IMR-90 (cell line): ENCODE results near the gene THSD7B. TPM values are rescaled to one million over a fixed set of nuclear protein-coding genes. Genes with fewer than 3 reads are reported as not detected.

Experiments
- ATAC-seq: fragments of 200-7000 bp; cut with Tn5 transposase; 2 replicates; pipeline ENCODE4 v1.9.1; 2020; ENCODE audit warnings: low read depth, mild to moderate bottlenecking, moderate library complexity
- BruUV-seq: library from RNA; stranded (reverse); fragments of 400-500 nt; replicated peaks from 2 replicates; lab custom pipeline; 2021; lab: Mats Ljungman, UMichigan
- CTCF ChIA-PET: fragments of 300-600 bp; formaldehyde crosslinking; extraction: SDS; loops from one replicate; lab custom pipeline; 2021; ENCODE audit warnings: antibody characterized with exemption; lab: Yijun Ruan, JAX
- POLR2A ChIA-PET: fragments of 300-600 bp; sonication (Branson Sonifier 250); formaldehyde crosslinking; loops from one replicate; lab custom pipeline; 2022; ENCODE audit warnings: antibody characterized with exemption; ENCODE audit not compliant: unreplicated experiment; lab: Charles Lee
- DNase-seq: peaks from one replicate; pipeline ENCODE4 v3.0.0; 2013
- H2AFZ ChIP-seq: replicated peaks from 2 replicates; pipeline ENCODE3; 2013; ENCODE audit warnings: low read length, mild to moderate bottlenecking; ENCODE audit not compliant: poor library complexity
- H2AK5ac ChIP-seq: 2 replicates; pipeline ENCODE4 v1.6.1; 2013; ENCODE audit warnings: low read depth, low read length, inconsistent platforms
- H2AK9ac ChIP-seq: replicated peaks from 2 replicates; pipeline ENCODE3; 2013; ENCODE audit warnings: mild to moderate bottlenecking, low read depth, low read length, moderate library complexity; ENCODE audit not compliant: poor library complexity
- H2BK120ac ChIP-seq: 2 replicates; pipeline ENCODE4 v1.6.1; 2013; ENCODE audit warnings: low read depth, low read length, inconsistent platforms
- H2BK15ac ChIP-seq: 3 replicates; pipeline ENCODE4 v1.6.1; 2013; ENCODE audit warnings: low read depth, low read length, inconsistent platforms
- H2BK20ac ChIP-seq: 2 replicates; pipeline ENCODE4 v1.6.1; 2013; ENCODE audit warnings: low read depth, mild to moderate bottlenecking, inconsistent platforms, low read length, moderate library complexity
- H2BK5ac ChIP-seq: 2 replicates; pipeline ENCODE4 v1.6.1; 2013; ENCODE audit warnings: mild to moderate bottlenecking, low read depth, low read length, inconsistent platforms; ENCODE audit not compliant: poor library complexity, severe bottlenecking
- H3K14ac ChIP-seq: replicated peaks from 2 replicates; pipeline ENCODE4 v1.6.1; 2013; ENCODE audit warnings: low read depth, low read length, inconsistent platforms
- H3K18ac ChIP-seq: 2 replicates; pipeline ENCODE4 v1.6.1; 2013; ENCODE audit warnings: low read depth, low read length, control low read depth
- H3K23ac ChIP-seq: 2 replicates; pipeline ENCODE4 v1.6.1; 2013; ENCODE audit warnings: low read depth, low read length, inconsistent platforms
- H3K27ac ChIP-seq: 2 replicates; pipeline ENCODE4 v1.5.1; 2013; ENCODE audit warnings: mild to moderate bottlenecking, control low read depth, low read length; ENCODE audit not compliant: insufficient read depth
- H3K27me3 ChIP-seq: 2 replicates; pipeline ENCODE4 v1.6.1; 2013; ENCODE audit warnings: low read length; ENCODE audit not compliant: control insufficient read depth, insufficient read depth
- H3K36me3 ChIP-seq: 2 replicates; pipeline ENCODE4 v1.6.1; 2013; ENCODE audit warnings: low read length, mixed read lengths; ENCODE audit not compliant: control insufficient read depth, insufficient read depth
- H3K4ac ChIP-seq: 2 replicates; pipeline ENCODE4 v1.6.1; 2013; ENCODE audit warnings: low read depth, low read length, inconsistent platforms
- H3K4me1 ChIP-seq: 2 replicates; pipeline ENCODE4 v1.6.1; 2013; ENCODE audit warnings: low read length, mixed read lengths; ENCODE audit not compliant: control insufficient read depth, insufficient read depth
- H3K4me2 ChIP-seq: 2 replicates; pipeline ENCODE4 v1.6.1; 2013; ENCODE audit warnings: low read depth, mild to moderate bottlenecking, control low read depth, low read length, moderate library complexity
- H3K4me3 ChIP-seq: 2 replicates; pipeline ENCODE4 v1.5.1; 2013; ENCODE audit warnings: low read depth, mild to moderate bottlenecking, control low read depth, low read length, moderate library complexity; ENCODE audit not compliant: insufficient read depth
- H3K56ac ChIP-seq: 2 replicates; pipeline ENCODE4 v1.6.1; 2013; ENCODE audit warnings: low read length, inconsistent platforms; ENCODE audit not compliant: insufficient read depth; ENCODE audit errors: extremely low read depth
- H3K79me1 ChIP-seq, 2 experiments: 2 replicates each; pipeline ENCODE4 v1.6.1; 2013; ENCODE audit warnings: low read length in 2 of 2, inconsistent platforms in 1 of 2, low read depth in 1 of 2
- H3K9ac ChIP-seq: 2 replicates; pipeline ENCODE4 v1.6.1; 2013; ENCODE audit warnings: low read depth, low read length, control low read depth
- H3K9me1 ChIP-seq: 2 replicates; pipeline ENCODE4 v1.6.1; 2013; ENCODE audit warnings: low read length, inconsistent platforms; ENCODE audit not compliant: insufficient read depth
- H3K9me3 ChIP-seq: 2 replicates; pipeline ENCODE4 v1.6.1; 2013; ENCODE audit warnings: low read length; ENCODE audit not compliant: control insufficient read depth, insufficient read depth
- H4K20me1 ChIP-seq: 2 replicates; pipeline ENCODE4 v1.6.1; 2013; ENCODE audit warnings: low read length, inconsistent platforms; ENCODE audit not compliant: insufficient read depth
- H4K5ac ChIP-seq: 2 replicates; pipeline ENCODE4 v1.6.1; 2013; ENCODE audit warnings: mild to moderate bottlenecking, low read depth, low read length, control low read depth
- H4K8ac ChIP-seq, 2 experiments: 2 replicates each; pipeline ENCODE4 v1.6.1; 2013; ENCODE audit warnings: low read depth in 2 of 2, low read length in 2 of 2, control low read depth in 1 of 2, inconsistent platforms in 1 of 2
- H4K91ac ChIP-seq: 2 replicates; pipeline ENCODE4 v1.6.1; 2013; ENCODE audit warnings: low read depth, low read length, inconsistent platforms; ENCODE audit not compliant: insufficient read depth
- FOS ChIP-seq: fragments of 150-350 bp; IDR thresholded peaks from 2 replicates; pipeline ENCODE4 v1.6.1; 2016; ENCODE audit warnings: low read depth, low read length
- MAFK ChIP-seq: IDR thresholded peaks from 2 replicates; pipeline ENCODE4 v1.6.1; 2012; ENCODE audit warnings: low read depth, low read length, improper control_type of control experiment
- WGBS, 2 experiments: methylation state at CpG; one replicate each; pipeline versions ENCODE4 v1.1.5 to v1.1.7; 2013; ENCODE audit warnings: missing lambda C conversion rate in 2 of 2; ENCODE audit not compliant: insufficient read length in 1 of 2; ENCODE audit errors: extremely low coverage in 2 of 2; 5-methylcytosine and 5-hydroxymethylcytosine counted together
- dilution Hi-C: fragments of 300-500 bp; cut with HindIII; formaldehyde crosslinking; loops from one replicate; pipeline ENCODE4 v1.14.3; 2018; ENCODE audit warnings: low sequenced_read_pairs; ENCODE audit not compliant: unreplicated experiment
- in situ Hi-C: fragments of 300-500 bp; cut with MboI; formaldehyde crosslinking; loops from 3 replicates; pipeline ENCODE4 v1.14.3; 2019; ENCODE audit warnings: low sequenced_read_pairs, inconsistent platforms, mixed read lengths
- intact Hi-C: fragments of 100-400 bp; cut with micrococcal nuclease; formaldehyde crosslinking; loops from 2 replicates; pipeline ENCODE4 v1.10.0; 2022
- polyA plus RNA-seq, 3 experiments: library from polyadenylated mRNA; depleted of rRNA; stranded (reverse); fragments of >200 nt; gene quantifications; 2 replicates each; pipeline ENCODE4 v1.2.3, GENCODE V29; 2012; ENCODE audit warnings: low replicate concordance in 1 of 3
- total RNA-seq: library from RNA; depleted of rRNA; stranded (reverse); fragments of >200 nt; gene quantifications from 2 replicates; pipeline ENCODE4 v1.2.3, GENCODE V29; 2012

The THSD7B gene
- total and polyA plus RNA-seq, 2 of the 4 experiments (the other 2 are of a cell fraction) = not detected

- H2AK9ac ChIP-seq = no peak overlapping the region
- H3K27me3 ChIP-seq = no peaks in the 10 kb centered on the region
- H4K8ac ChIP-seq = no peak overlapping the region
- POLR2A ChIA-PET = no interaction called here
- intact Hi-C loops (no loop called here), dilution Hi-C loops (no loop called here), in situ Hi-C loops (no loop called here)
- no peaks in the 10 kb centered on the region for H4K20me1 ChIP-seq
- BruUV-seq = no TSS peak
- no peak overlapping the region for H2BK5ac ChIP-seq
- H3K9me3 ChIP-seq = peaks cover 7% of the 10 kb centered on the region
- no peak overlapping the region for H3K18ac ChIP-seq
- no peak overlapping the region for H2AK5ac ChIP-seq
- no peak overlapping the region for H2BK20ac ChIP-seq
- H3K9me1 ChIP-seq = no peaks in the 10 kb centered on the region
- H2AFZ ChIP-seq = no peak overlapping the region
- CTCF ChIA-PET = no interaction called here
- no peak overlapping the region for H3K4me3 ChIP-seq
- H2BK120ac ChIP-seq = no peak overlapping the region
- no peak overlapping the region for H4K91ac ChIP-seq
- no peak overlapping the region for H3K9ac ChIP-seq
- DNase-seq (no peak), ATAC-seq (no peak)
- WGBS, 2 experiments = no CpG with 5 or more reads among the region's 1 CpG
- H3K14ac ChIP-seq = no peak overlapping the region
- H3K4me1 ChIP-seq = no peaks in the 10 kb centered on the region
- no peak overlapping the region for H3K56ac ChIP-seq
- no peak overlapping the region for H4K5ac ChIP-seq
- no peak overlapping the region for H3K4me2 ChIP-seq
- TF ChIP-seq FOS (no peak), MAFK (peak; percentile 41; the same call in 1 of the 2 replicates)
- no peak overlapping the region for H2BK15ac ChIP-seq
- no peaks in the 10 kb centered on the region for H3K36me3 ChIP-seq
- H3K23ac ChIP-seq = no peak overlapping the region
- no peak overlapping the region for H3K4ac ChIP-seq
- no peaks in the 10 kb centered on the region for H3K79me1 ChIP-seq
- no peak overlapping the region for H3K27ac ChIP-seq
These were observed 190.7 kb downstream of the THSD7B start for GRCh38 chr2:136956050-136956449.
